GM19351 (cell line): ENCODE results near the gene RAB29.
A peak's percentile ranks its signal among the peaks of the same experiment; 100 is the strongest.

ENCODE experiments used
- ATAC-seq: cut with Tn5 transposase; IDR thresholded peaks from one replicate; pipeline ENCODE4 v1.9.1; 2021; ENCODE audit warnings: mild to moderate bottlenecking, moderate library complexity; ENCODE audit not compliant: unreplicated experiment

The RAB29 gene

GRCh38 chr1:205766570-205766969, 8.7 kb downstream of the RAB29 start:
- no peak for ATAC-seq

GRCh38 chr1:205766038-205766437, 9.2 kb downstream of the RAB29 start:
- ATAC-seq: no peak

GRCh38 chr1:205764578-205764977, 10.7 kb downstream of the RAB29 start:
- ATAC-seq: no peak

- ATAC-seq: no peak
Measured at GRCh38 chr1:205763980-205764379, 11.3 kb downstream of the RAB29 start.

- no peak for ATAC-seq
Measured at GRCh38 chr1:205760606-205761005, 14.7 kb downstream of the RAB29 start.

GRCh38 chr1:205756552-205756951, 18.7 kb downstream of the RAB29 start:
- no peak for ATAC-seq

GRCh38 chr1:205754857-205755256, 20.4 kb downstream of the RAB29 start:
- no peak for ATAC-seq

GRCh38 chr1:205751036-205751651, 24.1 kb downstream of the RAB29 start:
- ATAC-seq: no peak

GRCh38 chr1:205750138-205751035, 24.9 kb downstream of the RAB29 start, which contains the start of gene NUCKS1:
Gene NUCKS1, minus strand, starts transcription at chr1:205750182. Its CDS starts 209 bp downstream, at chr1:205749973.
- peak; percentile 81 for ATAC-seq

- ATAC-seq: peak; percentile 65
Measured at GRCh38 chr1:205749234-205750137, 25.8 kb downstream of the RAB29 start.

- peak; percentile 13 for ATAC-seq
Measured at GRCh38 chr1:205748403-205749233, 26.7 kb downstream of the RAB29 start.

GRCh38 chr1:205746757-205747412, 28.4 kb downstream of the RAB29 start:
- ATAC-seq: no peak

- no peak for ATAC-seq
Measured at GRCh38 chr1:205744403-205744802, 30.9 kb downstream of the RAB29 start.

GRCh38 chr1:205743977-205744376, 31.3 kb downstream of the RAB29 start:
- ATAC-seq: no peak

GRCh38 chr1:205741681-205742080, 33.6 kb downstream of the RAB29 start:
- ATAC-seq: no peak

- ATAC-seq: no peak
Measured at GRCh38 chr1:205739348-205740160, 35.7 kb downstream of the RAB29 start.

GRCh38 chr1:205735218-205735617, 40.1 kb downstream of the RAB29 start:
- no peak for ATAC-seq

GRCh38 chr1:205733438-205734175, 41.7 kb downstream of the RAB29 start:
- no peak for ATAC-seq
